ENCODE measurements around the gene STK38L. TPM values are rescaled to one million over a fixed set of nuclear protein-coding genes. Genes with fewer than 3 reads are reported as not detected.

STK38L gene
- polyA plus RNA-seq, 2 of the 4 experiments (the other 2 are of a cell fraction) = 17.3 to 32.2 TPM

- H3K4me1 ChIP-seq = peaks cover 25% of the 10 kb centered on the region
- no peak for TF ChIP-seq HDAC2 (IDR thresholded peaks at IDR 0.05)
- TF ChIP-seq NR3C1 (IDR thresholded peaks at IDR 0.05) = no peak
- no peak for TF ChIP-seq MYC (IDR thresholded peaks at IDR 0.05; ENCODE audit: borderline replicate concordance, low read length)
- no peak for TF ChIP-seq FOSL2 (IDR thresholded peaks at IDR 0.05)
- TF ChIP-seq FOSL2 (CRISPR knock-in tag; IDR thresholded peaks at IDR 0.05) = no peak
- TF ChIP-seq EHF (CRISPR knock-in tag; IDR thresholded peaks at IDR 0.05) = no peak
- TF ChIP-seq CBX2 (IDR thresholded peaks at IDR 0.05; ENCODE audit: borderline replicate concordance, low read depth) = no peak
- TF ChIP-seq, protein P1, sequence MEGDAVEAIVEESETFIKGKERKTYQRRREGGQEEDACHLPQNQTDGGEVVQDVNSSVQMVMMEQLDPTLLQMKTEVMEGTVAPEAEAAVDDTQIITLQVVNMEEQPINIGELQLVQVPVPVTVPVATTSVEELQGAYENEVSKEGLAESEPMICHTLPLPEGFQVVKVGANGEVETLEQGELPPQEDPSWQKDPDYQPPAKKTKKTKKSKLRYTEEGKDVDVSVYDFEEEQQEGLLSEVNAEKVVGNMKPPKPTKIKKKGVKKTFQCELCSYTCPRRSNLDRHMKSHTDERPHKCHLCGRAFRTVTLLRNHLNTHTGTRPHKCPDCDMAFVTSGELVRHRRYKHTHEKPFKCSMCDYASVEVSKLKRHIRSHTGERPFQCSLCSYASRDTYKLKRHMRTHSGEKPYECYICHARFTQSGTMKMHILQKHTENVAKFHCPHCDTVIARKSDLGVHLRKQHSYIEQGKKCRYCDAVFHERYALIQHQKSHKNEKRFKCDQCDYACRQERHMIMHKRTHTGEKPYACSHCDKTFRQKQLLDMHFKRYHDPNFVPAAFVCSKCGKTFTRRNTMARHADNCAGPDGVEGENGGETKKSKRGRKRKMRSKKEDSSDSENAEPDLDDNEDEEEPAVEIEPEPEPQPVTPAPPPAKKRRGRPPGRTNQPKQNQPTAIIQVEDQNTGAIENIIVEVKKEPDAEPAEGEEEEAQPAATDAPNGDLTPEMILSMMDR (IDR thresholded peaks at IDR 0.05) = no peak
- TF ChIP-seq JUN (IDR thresholded peaks at IDR 0.05) = no peak
- no peak for TF ChIP-seq PHF8 (IDR thresholded peaks at IDR 0.05; ENCODE audit: borderline replicate concordance, low read depth)
- TF ChIP-seq EHMT2 (IDR thresholded peaks at IDR 0.05; ENCODE audit: low read depth) = no peak
- TF ChIP-seq GATA3 (IDR thresholded peaks at IDR 0.05; ENCODE audit: borderline replicate concordance) = no peak
- POLR2A ChIA-PET = no interaction called here
- CTCF ChIA-PET = interaction anchor here (0.7 to 1.0 kb wide), 2 partner anchors 26 to 30 kb away, joined by 3 read pairs; no protein-coding TSS in a partner anchor
- no peak overlapping the region for H3K4me3 ChIP-seq
- no peak overlapping the region for H3K4me2 ChIP-seq
- FAIRE-seq (no peak), ATAC-seq (no peak), DNase-seq (ENCODE audit: low read depth in 1 of 2, low spot score in 1 of 2) (no peak)
- WGBS (ENCODE audit: missing lambda C conversion rate) = 92% methylated on average over 3 of the region's 3 CpGs
- no peaks in the 10 kb centered on the region for H3K9me3 ChIP-seq
- H3K27ac ChIP-seq = no peak overlapping the region
Measured at GRCh38 chr12:27276275-27276674, 32.2 kb downstream of the STK38L start.

GRCh38 chr12:27277846-27278260 is 33.8 kb downstream of the STK38L start:
- FAIRE-seq (no peak), ATAC-seq (peak; percentile 68 to 72; a peak in 5 of 6 replicates), DNase-seq (ENCODE audit: low read depth in 1 of 2, low spot score in 1 of 2) (peak in 1 of 2 experiments; percentile 62)
- H3K4me1 ChIP-seq = peaks cover 15% of the 10 kb centered on the region
- WGBS (ENCODE audit: missing lambda C conversion rate) = 76% methylated on average over 1 of the region's 1 CpG
- TF ChIP-seq RAD21 (conservative IDR thresholded peaks at IDR 0.05 in 1 of 2, IDR thresholded peaks at IDR 0.05 in 1 of 2) (no peak), MAX (IDR thresholded peaks at IDR 0.05) (no peak), MAZ (IDR thresholded peaks at IDR 0.05; ENCODE audit: borderline replicate concordance, low read depth, low read length) (no peak), CBX2 (IDR thresholded peaks at IDR 0.05; ENCODE audit: borderline replicate concordance, low read depth) (no peak), KDM1A (IDR thresholded peaks at IDR 0.05; ENCODE audit: low read depth) (no peak), HEYL (CRISPR knock-in tag; IDR thresholded peaks at IDR 0.05) (no peak), KDM5A (IDR thresholded peaks at IDR 0.05) (no peak), NPAS2 (CRISPR knock-in tag; IDR thresholded peaks at IDR 0.05; ENCODE audit: borderline replicate concordance) (no peak), ZC3H11A (IDR thresholded peaks at IDR 0.05) (no peak), HOXB13 (CRISPR knock-in tag; IDR thresholded peaks at IDR 0.05; ENCODE audit: low read depth) (no peak), MAFK (IDR thresholded peaks at IDR 0.05; ENCODE audit: partially characterized antibody) (no peak), E2F6 (IDR thresholded peaks at IDR 0.05; ENCODE audit: borderline replicate concordance, low read depth) (no peak)
- TF ChIP-seq, protein P1 (IDR thresholded peaks at IDR 0.05) = no peak
- TF ChIP-seq, protein P2, sequence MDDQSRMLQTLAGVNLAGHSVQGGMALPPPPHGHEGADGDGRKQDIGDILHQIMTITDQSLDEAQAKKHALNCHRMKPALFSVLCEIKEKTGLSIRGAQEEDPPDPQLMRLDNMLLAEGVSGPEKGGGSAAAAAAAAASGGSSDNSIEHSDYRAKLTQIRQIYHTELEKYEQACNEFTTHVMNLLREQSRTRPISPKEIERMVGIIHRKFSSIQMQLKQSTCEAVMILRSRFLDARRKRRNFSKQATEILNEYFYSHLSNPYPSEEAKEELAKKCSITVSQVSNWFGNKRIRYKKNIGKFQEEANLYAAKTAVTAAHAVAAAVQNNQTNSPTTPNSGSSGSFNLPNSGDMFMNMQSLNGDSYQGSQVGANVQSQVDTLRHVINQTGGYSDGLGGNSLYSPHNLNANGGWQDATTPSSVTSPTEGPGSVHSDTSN (IDR thresholded peaks at IDR 0.05) = no peak
- TF ChIP-seq, protein P3, sequence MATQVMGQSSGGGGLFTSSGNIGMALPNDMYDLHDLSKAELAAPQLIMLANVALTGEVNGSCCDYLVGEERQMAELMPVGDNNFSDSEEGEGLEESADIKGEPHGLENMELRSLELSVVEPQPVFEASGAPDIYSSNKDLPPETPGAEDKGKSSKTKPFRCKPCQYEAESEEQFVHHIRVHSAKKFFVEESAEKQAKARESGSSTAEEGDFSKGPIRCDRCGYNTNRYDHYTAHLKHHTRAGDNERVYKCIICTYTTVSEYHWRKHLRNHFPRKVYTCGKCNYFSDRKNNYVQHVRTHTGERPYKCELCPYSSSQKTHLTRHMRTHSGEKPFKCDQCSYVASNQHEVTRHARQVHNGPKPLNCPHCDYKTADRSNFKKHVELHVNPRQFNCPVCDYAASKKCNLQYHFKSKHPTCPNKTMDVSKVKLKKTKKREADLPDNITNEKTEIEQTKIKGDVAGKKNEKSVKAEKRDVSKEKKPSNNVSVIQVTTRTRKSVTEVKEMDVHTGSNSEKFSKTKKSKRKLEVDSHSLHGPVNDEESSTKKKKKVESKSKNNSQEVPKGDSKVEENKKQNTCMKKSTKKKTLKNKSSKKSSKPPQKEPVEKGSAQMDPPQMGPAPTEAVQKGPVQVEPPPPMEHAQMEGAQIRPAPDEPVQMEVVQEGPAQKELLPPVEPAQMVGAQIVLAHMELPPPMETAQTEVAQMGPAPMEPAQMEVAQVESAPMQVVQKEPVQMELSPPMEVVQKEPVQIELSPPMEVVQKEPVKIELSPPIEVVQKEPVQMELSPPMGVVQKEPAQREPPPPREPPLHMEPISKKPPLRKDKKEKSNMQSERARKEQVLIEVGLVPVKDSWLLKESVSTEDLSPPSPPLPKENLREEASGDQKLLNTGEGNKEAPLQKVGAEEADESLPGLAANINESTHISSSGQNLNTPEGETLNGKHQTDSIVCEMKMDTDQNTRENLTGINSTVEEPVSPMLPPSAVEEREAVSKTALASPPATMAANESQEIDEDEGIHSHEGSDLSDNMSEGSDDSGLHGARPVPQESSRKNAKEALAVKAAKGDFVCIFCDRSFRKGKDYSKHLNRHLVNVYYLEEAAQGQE (IDR thresholded peaks at IDR 0.05) = no peak
- TF ChIP-seq, protein P4, sequence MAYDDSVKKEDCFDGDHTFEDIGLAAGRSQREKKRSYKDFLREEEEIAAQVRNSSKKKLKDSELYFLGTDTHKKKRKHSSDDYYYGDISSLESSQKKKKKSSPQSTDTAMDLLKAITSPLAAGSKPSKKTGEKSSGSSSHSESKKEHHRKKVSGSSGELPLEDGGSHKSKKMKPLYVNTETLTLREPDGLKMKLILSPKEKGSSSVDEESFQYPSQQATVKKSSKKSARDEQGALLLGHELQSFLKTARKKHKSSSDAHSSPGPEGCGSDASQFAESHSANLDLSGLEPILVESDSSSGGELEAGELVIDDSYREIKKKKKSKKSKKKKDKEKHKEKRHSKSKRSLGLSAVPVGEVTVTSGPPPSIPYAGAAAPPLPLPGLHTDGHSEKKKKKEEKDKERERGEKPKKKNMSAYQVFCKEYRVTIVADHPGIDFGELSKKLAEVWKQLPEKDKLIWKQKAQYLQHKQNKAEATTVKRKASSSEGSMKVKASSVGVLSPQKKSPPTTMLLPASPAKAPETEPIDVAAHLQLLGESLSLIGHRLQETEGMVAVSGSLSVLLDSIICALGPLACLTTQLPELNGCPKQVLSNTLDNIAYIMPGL (CRISPR knock-in tag; IDR thresholded peaks at IDR 0.05; ENCODE audit: borderline replicate concordance) = no peak
- H3K9me3 ChIP-seq = no peaks in the 10 kb centered on the region
- no peak overlapping the region for H3K27ac ChIP-seq
- CTCF ChIA-PET = interaction anchor here (0.7 to 2.7 kb wide), 3 partner anchors 18 to 263 kb away, joined by 3 to 10 read pairs (median 4); no protein-coding TSS in a partner anchor
- no peak overlapping the region for H3K4me3 ChIP-seq
- POLR2A ChIA-PET = no interaction called here
- H3K4me2 ChIP-seq = peak overlapping the region; percentile 48

Measured in A549 (cell line).